HepG2 (cell line): ENCODE measurements around the gene OR2AG1. TPM values are rescaled to one million over a fixed set of nuclear protein-coding genes. Genes with fewer than 3 reads are reported as not detected.

ENCODE experiments used
- AFF4 ChIP-seq: sonication (generic); formaldehyde crosslinking; IDR thresholded peaks from 2 replicates; pipeline ENCODE4 v1.4.0; 2020; ENCODE audit warnings: missing genetic modification reagents
- AGO1 ChIP-seq: fragments of 200-400 bp; formaldehyde crosslinking; IDR thresholded peaks from 2 replicates; pipeline ENCODE4 v1.6.1; 2017; ENCODE audit warnings: mild to moderate bottlenecking, low read depth, low read length, moderate library complexity; ENCODE audit not compliant: poor library complexity, severe bottlenecking
- EEA1 ChIP-seq: sonication (generic); formaldehyde crosslinking; IDR thresholded peaks from 2 replicates; pipeline ENCODE4 v1.5.1; 2020; ENCODE audit warnings: mild to moderate bottlenecking, missing genetic modification reagents, borderline replicate concordance
- RFXANK ChIP-seq: IDR thresholded peaks from 2 replicates; pipeline ENCODE4 v1.6.1; 2016
- THAP11 ChIP-seq: IDR thresholded peaks from 2 replicates; pipeline ENCODE4 v1.6.1; 2016; ENCODE audit warnings: missing biosample characterization, missing genetic modification reagents
- YEATS2 ChIP-seq: sonication (generic); formaldehyde crosslinking; IDR thresholded peaks from 2 replicates; pipeline ENCODE4 v1.4.0; 2020; ENCODE audit warnings: missing genetic modification reagents, borderline replicate concordance
- ZNF205 ChIP-seq: IDR thresholded peaks from 2 replicates; pipeline ENCODE4 v1.6.1; 2018; ENCODE audit warnings: missing biosample characterization, missing genetic modification reagents
- polyA plus RNA-seq, 8 experiments: library from polyadenylated mRNA; depleted of rRNA in 3 of 8; stranded (reverse) in 7 of 8; unstranded in 1 of 8; fragments of >200 nt; fragmentation: Illumina TruSeq in 4 of 8; extraction: Trizol in 4 of 8; gene quantifications; 2 replicates each; pipeline versions ENCODE4 v1.2.1 to v1.2.3, GENCODE V29; 2011 to 2016; ENCODE audit warnings: low read depth in 4 of 8, missing spikeins in 1 of 8, mixed read lengths in 1 of 8; ENCODE audit not compliant: insufficient read depth in 1 of 8
- total RNA-seq, 5 experiments: library from RNA; depleted of rRNA; stranded (reverse); fragments of >200 nt; fragmentation: Illumina TruSeq; extraction: Trizol; gene quantifications; 2 replicates each; pipeline ENCODE4 v1.2.3, GENCODE V29; 2016; ENCODE audit warnings: low read depth in 1 of 5
- TF ChIP-seq, protein P1 (sequence below): IDR thresholded peaks from 2 replicates; pipeline ENCODE4 v1.6.1; 2016; ENCODE audit warnings: low read depth, missing genetic modification reagents, missing compliant biosample characterization

Gene OR2AG1
- total and polyA plus RNA-seq, 2 of the 13 experiments (the other 11 are each of a cell fraction or from before 2014, with no cell fraction given) = not detected

DNA sequence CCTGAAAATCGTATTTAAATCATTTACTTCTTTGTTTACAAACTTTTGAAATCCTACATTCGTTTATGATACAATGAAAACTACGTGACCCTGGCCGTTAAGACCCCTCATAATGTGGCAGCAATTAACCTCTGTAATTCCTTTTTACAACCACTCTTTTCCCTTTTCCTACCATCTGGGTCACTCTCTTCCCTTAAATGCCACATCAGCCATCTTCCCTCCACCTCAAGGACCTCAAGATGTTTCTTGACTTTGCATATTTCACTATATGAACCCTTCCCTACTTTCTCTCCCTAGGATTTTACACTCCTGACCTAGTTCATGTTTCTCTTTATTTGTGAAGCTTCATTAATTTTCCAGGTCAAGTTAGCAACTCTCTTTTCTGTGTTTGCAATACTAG lies 37.8 kb upstream of the OR2AG1 start (continued):
- TF ChIP-seq, protein P1, sequence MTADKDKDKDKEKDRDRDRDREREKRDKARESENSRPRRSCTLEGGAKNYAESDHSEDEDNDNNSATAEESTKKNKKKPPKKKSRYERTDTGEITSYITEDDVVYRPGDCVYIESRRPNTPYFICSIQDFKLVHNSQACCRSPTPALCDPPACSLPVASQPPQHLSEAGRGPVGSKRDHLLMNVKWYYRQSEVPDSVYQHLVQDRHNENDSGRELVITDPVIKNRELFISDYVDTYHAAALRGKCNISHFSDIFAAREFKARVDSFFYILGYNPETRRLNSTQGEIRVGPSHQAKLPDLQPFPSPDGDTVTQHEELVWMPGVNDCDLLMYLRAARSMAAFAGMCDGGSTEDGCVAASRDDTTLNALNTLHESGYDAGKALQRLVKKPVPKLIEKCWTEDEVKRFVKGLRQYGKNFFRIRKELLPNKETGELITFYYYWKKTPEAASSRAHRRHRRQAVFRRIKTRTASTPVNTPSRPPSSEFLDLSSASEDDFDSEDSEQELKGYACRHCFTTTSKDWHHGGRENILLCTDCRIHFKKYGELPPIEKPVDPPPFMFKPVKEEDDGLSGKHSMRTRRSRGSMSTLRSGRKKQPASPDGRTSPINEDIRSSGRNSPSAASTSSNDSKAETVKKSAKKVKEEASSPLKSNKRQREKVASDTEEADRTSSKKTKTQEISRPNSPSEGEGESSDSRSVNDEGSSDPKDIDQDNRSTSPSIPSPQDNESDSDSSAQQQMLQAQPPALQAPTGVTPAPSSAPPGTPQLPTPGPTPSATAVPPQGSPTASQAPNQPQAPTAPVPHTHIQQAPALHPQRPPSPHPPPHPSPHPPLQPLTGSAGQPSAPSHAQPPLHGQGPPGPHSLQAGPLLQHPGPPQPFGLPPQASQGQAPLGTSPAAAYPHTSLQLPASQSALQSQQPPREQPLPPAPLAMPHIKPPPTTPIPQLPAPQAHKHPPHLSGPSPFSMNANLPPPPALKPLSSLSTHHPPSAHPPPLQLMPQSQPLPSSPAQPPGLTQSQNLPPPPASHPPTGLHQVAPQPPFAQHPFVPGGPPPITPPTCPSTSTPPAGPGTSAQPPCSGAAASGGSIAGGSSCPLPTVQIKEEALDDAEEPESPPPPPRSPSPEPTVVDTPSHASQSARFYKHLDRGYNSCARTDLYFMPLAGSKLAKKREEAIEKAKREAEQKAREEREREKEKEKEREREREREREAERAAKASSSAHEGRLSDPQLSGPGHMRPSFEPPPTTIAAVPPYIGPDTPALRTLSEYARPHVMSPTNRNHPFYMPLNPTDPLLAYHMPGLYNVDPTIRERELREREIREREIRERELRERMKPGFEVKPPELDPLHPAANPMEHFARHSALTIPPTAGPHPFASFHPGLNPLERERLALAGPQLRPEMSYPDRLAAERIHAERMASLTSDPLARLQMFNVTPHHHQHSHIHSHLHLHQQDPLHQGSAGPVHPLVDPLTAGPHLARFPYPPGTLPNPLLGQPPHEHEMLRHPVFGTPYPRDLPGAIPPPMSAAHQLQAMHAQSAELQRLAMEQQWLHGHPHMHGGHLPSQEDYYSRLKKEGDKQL (CRISPR knock-in tag) = no peak
- TF ChIP-seq EEA1 (CRISPR knock-in tag) (no peak), AFF4 (CRISPR knock-in tag) (no peak), AGO1 (no peak), ZNF205 (no peak), RFXANK (no peak), THAP11 (no peak), YEATS2 (CRISPR knock-in tag) (no peak)
